ENCODE measurements around the gene C1QTNF2. TPM values are rescaled to one million over a fixed set of nuclear protein-coding genes. Genes with fewer than 3 reads are reported as not detected.

C1QTNF2 gene
- 1 to 10 TPM in 1 of 4 donors, under 1 TPM in 3; 0.08 to 1.8 (median 0.24) TPM for total RNA-seq
- polyA plus RNA-seq = under 1 TPM; 0.35 to 0.40 (median 0.35) TPM
- long read RNA-seq, donor 1 = 0 reads
- long read RNA-seq, donor 2, partial matches to known transcripts = 0 of 2 reads
- long read RNA-seq, donor 2, other reads (novel, unspliced or antisense) = 1 of 2 reads

- no peak for TF ChIP-seq CTCF (IDR thresholded peaks at IDR 0.05)
- H3K9me3 ChIP-seq = no peaks in the 10 kb centered on the region
- H3K36me3 ChIP-seq (ENCODE audit: insufficient read depth in 1 of 2, low read depth in 1 of 2) = no peaks in the 10 kb centered on the region
- intact Hi-C loops (cut with DNase I) = no loop called here
- H3K4me1 ChIP-seq = peaks cover 7% of the 10 kb centered on the region
- H3K27me3 ChIP-seq (ENCODE audit: insufficient read depth in 3 of 3, low read length in 2 of 3) = peaks cover 0 to 48% (median 2%) of the 10 kb centered on the region in 3 donors
- WGBS, 3 donors = 1 to 2% (median 1%) methylated on average over 34 to 45 of the region's 45 CpGs
- DNase-seq = peak; percentile 64 to 68
- peak within 1 kb of the TSS; percentile 77 for H3K4me3 ChIP-seq
- H3K27ac ChIP-seq = peak within 1 kb of the TSS; percentile 53
- ATAC-seq = peak; percentile 74 to 94 (median 81)
Measured at GRCh38 chr5:160369990-160370712, at the start of gene C1QTNF2. TSS of gene C1QTNF2 (minus strand) at chr5:160370626. CDS start at chr5:160355011, 15,615 bp downstream.

- DNase-seq (no peak), ATAC-seq (no peak)
- Histone ChIP-seq H3K36me3 (ENCODE audit: insufficient read depth in 1 of 2, low read depth in 1 of 2) (peaks cover 0 to 2% of the 10 kb centered on the region in 2 donors), H3K4me3 (no peak overlapping the region), H3K27me3 (ENCODE audit: insufficient read depth in 3 of 3, low read length in 2 of 3) (no peaks in the 10 kb centered on the region), H3K4me1 (peaks cover 21% of the 10 kb centered on the region), H3K9me3 (no peaks in the 10 kb centered on the region), H3K27ac (no peak overlapping the region)
- TF ChIP-seq CTCF (IDR thresholded peaks at IDR 0.05) = no peak
- intact Hi-C loops (cut with DNase I) = no loop called here
Measured at GRCh38 chr5:160420331-160420610, 49.8 kb upstream of the C1QTNF2 start.

- no peaks in the 10 kb centered on the region for H3K9me3 ChIP-seq
- intact Hi-C loops (cut with DNase I) = loop anchor here in 1 of 2 donors (2.0 kb wide), 1 partner anchor 19 kb away; the partner anchor contains the start of gene FAM200C
- ATAC-seq (no peak), DNase-seq (no peak)
- H3K27ac ChIP-seq = peak overlapping the region; percentile 92
- H3K4me3 ChIP-seq = peak overlapping the region; percentile 95
- H3K27me3 ChIP-seq (ENCODE audit: insufficient read depth in 3 of 3, low read length in 2 of 3) = no peaks in the 10 kb centered on the region
- 40 to 45% (median 41%) methylated on average over 11 of the region's 11 CpGs for WGBS, 3 donors
- H3K4me1 ChIP-seq = peaks cover 21% of the 10 kb centered on the region
- peaks cover 0 to 8% of the 10 kb centered on the region in 2 donors for H3K36me3 ChIP-seq (ENCODE audit: insufficient read depth in 1 of 2, low read depth in 1 of 2)
- TF ChIP-seq CTCF (IDR thresholded peaks at IDR 0.05) = no peak
Measured at GRCh38 chr5:160419458-160420330, 49.3 kb upstream of the C1QTNF2 start.

- peak; percentile 92 to 95 (median 94) for ATAC-seq
- H3K36me3 ChIP-seq (ENCODE audit: insufficient read depth in 1 of 2, low read depth in 1 of 2) = peaks cover 0 to 17% of the 10 kb centered on the region in 2 donors
- H3K27me3 ChIP-seq (ENCODE audit: insufficient read depth in 3 of 3, low read length in 2 of 3) = no peaks in the 10 kb centered on the region
- no peak for TF ChIP-seq CTCF (IDR thresholded peaks at IDR 0.05)
- no peaks in the 10 kb centered on the region for H3K9me3 ChIP-seq
- WGBS, 3 donors = 0 to 1% (median 1%) methylated on average over 48 of the region's 48 CpGs
- peak; percentile 94 to 97 for DNase-seq
- peak within 1 kb of the TSS; percentile 95 for H3K4me3 ChIP-seq
- intact Hi-C loops (cut with DNase I) = loop anchor here (1.0 to 2.0 kb wide), 2 partner anchors 18 to 19 kb away; partner anchors contain the start of gene FAM200C (in 2 of the 2)
- peaks cover 21% of the 10 kb centered on the region for H3K4me1 ChIP-seq
- H3K27ac ChIP-seq = peak within 1 kb of the TSS; percentile 92
Measured at GRCh38 chr5:160418561-160419457, 48.4 kb upstream of the C1QTNF2 start, which contains the start of gene SLU7. TSS of gene SLU7 (minus strand) at chr5:160419081. CDS start at chr5:160415294, 3,787 bp downstream.

All from psoas muscle (tissue), 8 donors.